GM18517 (cell line): ENCODE data around the gene CHRDL1.

Source experiments
- ATAC-seq: cut with Tn5 transposase; IDR thresholded peaks from one replicate; pipeline ENCODE4 v1.9.1; 2021; ENCODE audit warnings: mild to moderate bottlenecking, moderate library complexity; ENCODE audit not compliant: unreplicated experiment

CHRDL1 gene

DNA sequence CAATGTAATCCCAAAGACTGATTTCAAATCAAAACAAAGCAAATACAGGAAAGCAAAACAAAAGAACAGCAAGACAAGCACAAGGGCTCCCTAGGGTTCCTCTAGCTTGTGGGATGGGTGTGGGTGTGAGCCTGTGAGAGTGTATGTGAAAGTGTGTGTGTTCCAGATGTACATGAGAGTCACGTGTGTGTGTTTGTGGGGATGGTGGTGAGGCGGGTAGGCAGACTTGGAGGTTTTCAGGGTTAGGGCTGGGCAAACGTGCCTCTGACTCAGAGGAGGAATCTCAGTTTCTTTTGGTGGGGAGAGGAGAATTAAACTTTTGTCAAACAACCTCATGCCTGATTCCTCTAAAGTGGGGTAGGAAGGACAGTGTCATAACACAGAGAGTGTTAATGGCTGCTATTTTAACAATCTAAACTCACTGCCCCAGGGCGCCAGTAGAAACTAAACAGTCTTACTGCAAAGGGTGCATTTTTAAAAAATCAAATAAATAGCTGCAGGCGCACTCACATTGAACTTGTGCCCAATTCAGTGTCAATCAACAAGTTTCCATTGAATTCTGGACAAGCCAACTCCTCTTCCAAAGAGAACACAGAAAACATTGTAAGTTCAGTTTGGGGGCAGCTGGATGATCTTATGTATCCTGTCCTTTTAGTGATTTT is 51.8 kb downstream of the CHRDL1 start:
- peak; percentile 67 for ATAC-seq

- no peak for ATAC-seq
Observed at GRCh38 chrX:110741213-110741796, 54.3 kb downstream of the CHRDL1 start.

DNA sequence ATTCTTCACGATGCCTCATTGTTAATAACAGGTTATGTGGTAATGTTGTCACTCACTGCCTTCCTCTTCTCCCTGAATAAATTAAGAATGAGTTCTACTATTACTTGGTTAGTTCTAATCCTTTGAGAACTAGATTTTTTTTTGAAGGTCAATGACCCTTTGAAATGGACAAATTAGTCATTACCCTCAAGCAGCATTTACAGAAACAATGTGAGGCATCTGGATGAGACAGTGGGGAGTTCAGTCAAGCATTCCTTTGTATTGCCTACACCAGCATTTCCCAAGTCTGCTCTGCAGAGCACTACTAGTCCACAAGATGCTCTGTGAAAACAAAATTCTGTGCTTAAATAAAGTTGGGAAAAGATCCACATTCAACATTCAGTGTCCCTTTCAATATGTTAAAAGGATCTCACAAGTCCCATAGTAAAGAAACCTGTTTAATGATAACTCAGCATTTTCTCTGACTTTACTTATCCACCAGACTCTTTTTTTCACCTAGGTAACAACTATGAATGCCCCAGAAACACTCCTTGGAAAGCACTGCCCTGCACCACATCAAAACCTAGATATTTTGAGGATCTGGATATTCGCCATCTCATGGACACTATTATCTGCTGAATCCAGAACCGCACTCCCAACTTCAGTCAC is 60.6 kb downstream of the CHRDL1 start:
- no peak for ATAC-seq

DNA sequence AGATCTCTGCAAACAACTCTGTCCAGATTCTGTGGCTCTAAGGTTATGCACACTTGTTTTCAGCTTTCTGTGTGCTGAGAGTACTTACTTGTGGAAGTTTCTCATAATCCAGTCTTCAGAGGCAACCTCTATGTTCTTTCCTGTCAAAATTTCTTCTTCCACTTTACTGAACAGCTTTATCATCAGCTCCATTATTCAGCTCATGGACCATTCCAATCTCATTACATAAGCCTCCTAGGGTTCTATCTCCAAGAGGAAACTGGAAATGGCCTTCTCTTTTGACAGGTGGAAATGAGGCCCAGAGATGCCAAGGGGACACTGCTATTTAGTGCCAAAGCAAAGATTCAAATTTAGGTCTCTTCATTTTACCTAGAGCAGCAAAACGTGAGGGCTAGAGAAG is 61.3 kb downstream of the CHRDL1 start:
- ATAC-seq, result no peak

DNA sequence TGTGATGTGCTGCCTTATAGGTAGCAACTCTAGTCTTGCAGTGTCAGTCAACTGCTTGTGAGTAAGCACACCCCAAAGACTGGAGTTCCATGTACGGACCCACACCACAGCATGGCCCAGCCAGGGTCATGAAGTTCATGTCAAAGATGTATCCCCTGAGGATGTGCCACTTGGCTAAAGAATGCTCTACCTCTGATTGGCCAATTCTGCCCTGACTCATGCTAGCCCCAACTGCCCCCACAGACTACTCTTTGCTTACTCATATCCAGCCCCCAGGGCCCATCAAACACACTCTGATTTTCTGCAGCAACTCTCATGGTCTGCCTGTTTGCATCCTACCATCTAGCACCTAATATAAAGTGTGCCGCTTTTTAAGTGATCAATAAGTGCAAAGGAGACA is 62.5 kb downstream of the CHRDL1 start:
- ATAC-seq, result no peak

GRCh38 chrX:110732266-110732665 is 63.4 kb downstream of the CHRDL1 start:
- ATAC-seq, result no peak

DNA sequence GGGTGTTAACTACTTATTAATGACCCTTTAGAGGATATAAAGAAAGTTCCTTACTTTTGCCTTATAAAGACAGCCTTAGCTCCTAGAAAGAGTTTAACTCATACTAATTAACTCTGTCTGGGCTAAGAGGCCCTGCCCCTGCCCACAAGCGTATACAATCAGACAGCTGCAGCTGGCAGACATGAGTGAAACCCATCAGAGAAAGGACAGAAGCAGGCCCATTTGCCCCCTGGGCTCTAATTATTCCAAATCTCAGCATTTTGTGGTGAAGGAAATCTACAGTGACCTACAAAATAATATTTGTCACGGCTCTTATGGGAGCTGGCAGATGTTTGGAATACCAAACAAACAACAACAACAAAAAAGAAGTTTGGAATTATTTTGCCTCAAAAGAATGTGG is 71.8 kb downstream of the CHRDL1 start:
- no peak for ATAC-seq

DNA sequence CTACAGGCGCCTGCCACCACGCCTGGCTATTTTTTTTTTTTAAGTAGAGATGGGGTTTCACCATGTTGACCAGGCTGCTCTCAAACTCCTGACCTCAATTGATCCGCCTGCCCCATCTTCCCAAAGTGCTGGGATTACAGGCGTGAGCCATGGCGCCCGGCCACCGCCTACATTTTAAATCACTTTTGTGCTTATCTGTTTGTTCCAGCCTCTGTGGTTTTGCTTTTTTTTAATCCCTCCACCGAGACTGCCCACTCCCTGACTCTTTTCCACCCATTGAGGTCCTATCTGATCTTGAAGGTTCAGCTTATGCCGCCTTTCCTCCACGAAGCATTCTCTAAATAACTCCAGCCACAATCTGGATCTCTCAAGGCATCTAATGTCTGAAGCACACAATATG is 73.5 kb downstream of the CHRDL1 start:
- ATAC-seq, result no peak

DNA sequence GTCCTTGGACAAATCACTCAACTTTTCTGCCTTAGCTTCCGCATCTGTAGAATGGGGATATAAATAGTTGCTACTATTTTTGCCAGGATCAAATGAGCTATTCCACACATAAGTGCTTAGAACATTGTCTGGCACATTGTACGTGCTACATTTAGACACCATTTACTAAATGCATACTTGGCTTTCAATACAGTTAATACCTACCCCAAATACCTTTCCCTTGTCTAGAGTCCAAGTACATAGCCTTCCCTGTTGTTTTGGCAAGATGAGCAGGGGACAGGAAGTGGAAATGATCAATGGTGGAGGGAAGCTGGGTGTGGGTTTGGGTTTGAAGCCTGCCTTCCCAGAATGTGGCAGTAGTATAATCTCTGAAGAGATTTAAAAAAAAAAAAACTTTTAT is 82.0 kb downstream of the CHRDL1 start:
- no peak for ATAC-seq

GRCh38 chrX:110706446-110706845 is 89.2 kb downstream of the CHRDL1 start:
- no peak for ATAC-seq

GRCh38 chrX:110703641-110704040 is 92.0 kb downstream of the CHRDL1 start:
- no peak for ATAC-seq

- ATAC-seq, result no peak
Observed at GRCh38 chrX:110699109-110699508, 96.5 kb downstream of the CHRDL1 start.

- peak; percentile 60 for ATAC-seq
Observed at GRCh38 chrX:110698696-110699095, 96.9 kb downstream of the CHRDL1 start.

GRCh38 chrX:110692866-110693265 is 102.8 kb downstream of the CHRDL1 start:
- no peak for ATAC-seq

GRCh38 chrX:110691446-110691845 is 104.2 kb downstream of the CHRDL1 start:
- ATAC-seq, result no peak

DNA sequence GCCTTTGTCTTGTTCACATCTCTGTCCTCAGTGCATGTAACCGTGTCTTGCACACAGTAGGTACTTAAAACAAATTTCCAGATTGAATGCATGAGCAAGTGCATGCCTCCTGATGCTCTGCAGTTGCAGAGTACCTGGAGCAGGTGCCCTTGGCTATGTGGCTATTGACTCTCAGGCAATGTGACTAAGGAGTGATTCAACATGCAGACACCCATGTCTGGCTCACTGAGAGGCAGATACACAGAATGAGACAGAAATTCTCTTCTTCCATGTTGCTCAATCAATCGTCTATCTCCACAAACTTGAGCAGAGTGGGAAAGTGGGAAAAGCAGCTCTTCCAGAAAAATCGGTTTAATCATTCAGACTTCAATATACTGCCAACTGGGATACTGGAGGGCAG is 111.0 kb downstream of the CHRDL1 start:
- ATAC-seq, result no peak

DNA sequence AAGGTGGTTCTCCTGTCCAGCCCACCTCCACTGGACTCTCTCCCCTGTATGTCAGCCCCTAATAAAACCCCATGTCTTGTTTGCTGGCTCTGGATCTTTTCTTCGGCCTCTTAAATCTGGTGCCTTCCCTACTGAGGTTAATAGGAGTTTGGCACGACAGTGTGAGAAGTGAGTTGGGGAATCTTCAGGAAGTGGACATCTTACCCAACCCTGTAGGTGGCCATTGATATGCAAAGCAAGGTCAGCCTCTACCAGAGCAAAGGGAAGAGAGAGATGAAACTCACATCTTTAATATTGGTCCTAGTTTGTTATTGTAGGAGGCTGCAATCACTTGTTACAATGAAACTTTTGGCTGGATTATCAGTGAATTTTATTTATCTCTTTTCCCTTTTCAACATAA is 111.7 kb downstream of the CHRDL1 start:
- no peak for ATAC-seq

DNA sequence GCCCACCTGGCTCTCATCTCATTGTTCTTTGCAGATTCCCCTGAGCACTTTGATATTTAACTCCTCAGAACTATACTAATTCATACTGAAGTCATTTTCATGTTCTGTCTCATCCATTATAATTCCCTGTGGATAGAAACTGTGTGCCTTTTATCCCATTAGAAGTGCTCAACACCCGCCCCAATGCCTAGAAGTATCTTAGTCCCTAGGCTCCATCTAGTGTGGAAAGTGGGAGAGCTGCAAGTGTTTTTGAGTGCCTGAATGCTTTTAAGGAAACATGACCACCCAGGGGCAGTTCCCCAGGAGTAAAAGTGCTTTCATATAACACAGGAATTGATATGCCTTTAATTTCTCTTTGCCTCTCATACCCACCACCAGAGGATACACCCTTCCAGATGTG is 117.0 kb downstream of the CHRDL1 start:
- ATAC-seq, result no peak

DNA sequence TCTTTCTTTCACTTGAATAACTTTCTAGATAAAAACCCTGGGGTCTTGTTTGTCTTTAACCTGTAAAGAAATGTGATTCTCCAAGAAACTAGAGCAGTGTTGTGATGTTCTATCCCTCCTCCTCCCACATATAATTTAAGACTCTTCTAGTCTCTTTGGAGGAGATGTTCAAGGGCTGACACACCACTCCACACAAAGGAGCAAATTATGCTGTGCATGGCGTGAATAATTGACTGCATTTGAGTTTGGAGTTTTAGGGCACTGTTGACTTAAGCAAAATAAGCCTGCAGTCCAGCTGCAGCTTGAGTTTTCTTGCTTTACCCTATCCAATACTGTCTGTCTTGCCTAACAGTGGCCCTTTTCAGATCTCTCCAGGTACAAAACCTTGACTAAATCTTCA is 119.7 kb downstream of the CHRDL1 start:
- no peak for ATAC-seq

- ATAC-seq, result peak; percentile 95
Observed at GRCh38 chrX:110671068-110671803, 124.4 kb downstream of the CHRDL1 start.

- ATAC-seq, result no peak
Observed at GRCh38 chrX:110669572-110669971, 126.0 kb downstream of the CHRDL1 start.

DNA sequence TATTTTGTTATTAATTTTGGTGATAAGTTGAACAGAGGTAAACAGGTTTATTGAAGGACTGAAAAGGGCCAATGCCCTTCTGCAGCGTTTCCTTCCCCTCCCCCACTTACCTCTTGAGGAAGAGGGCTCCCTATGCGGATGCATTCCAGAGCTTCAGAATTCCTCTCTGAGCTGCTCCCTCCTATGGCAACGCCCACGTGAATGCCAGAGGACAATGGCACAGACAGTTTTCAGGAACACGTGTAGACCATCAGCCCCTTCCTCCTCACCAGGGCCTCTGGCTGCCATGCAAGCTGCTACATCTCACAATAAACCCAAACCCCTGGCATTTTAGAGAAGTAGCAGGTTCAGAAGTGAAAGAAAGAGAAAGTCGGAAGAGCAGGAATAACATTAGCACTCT is 127.9 kb downstream of the CHRDL1 start:
- no peak for ATAC-seq
